SK-N-SH treated with all-trans-retinoic acid at 6 μM for 48 hours (cell line): ENCODE measurements around the gene NAV3.

Experiments used
- ATAC-seq: fragments of 200-7000 bp; cut with Tn5 transposase; 3 replicates; pipeline ENCODE4 v1.9.1; 2020; ENCODE audit warnings: mild to moderate bottlenecking, moderate library complexity
- ARNTL ChIP-seq: fragments of 450-650 bp; formaldehyde crosslinking; IDR thresholded peaks from 2 replicates; pipeline ENCODE4 v1.5.0; 2020; ENCODE audit warnings: low read depth, mild to moderate bottlenecking, moderate library complexity, borderline replicate concordance
- BACH2 ChIP-seq: fragments of 250-450 bp; sonication (Bioruptor Pico); IDR thresholded peaks from 2 replicates; pipeline ENCODE4 v1.9.0; 2021; ENCODE audit warnings: mild to moderate bottlenecking, borderline replicate concordance
- CSDC2 ChIP-seq: fragments of 250-450 bp; sonication (Bioruptor Pico); IDR thresholded peaks from 2 replicates; pipeline ENCODE4 v1.5.0; 2020; ENCODE audit warnings: mild to moderate bottlenecking, moderate library complexity
- ESRRG ChIP-seq: fragments of 250-450 bp; sonication (Bioruptor Pico); IDR thresholded peaks from 2 replicates; pipeline ENCODE4 v1.6.1; 2021; ENCODE audit warnings: mild to moderate bottlenecking
- GLIS3 ChIP-seq: fragments of 250-450 bp; sonication (Bioruptor Pico); IDR thresholded peaks from 2 replicates; pipeline ENCODE4 v1.5.0; 2020; ENCODE audit warnings: mild to moderate bottlenecking, moderate library complexity
- ISL1 ChIP-seq: fragments of 250-450 bp; sonication (Bioruptor Pico); IDR thresholded peaks from 2 replicates; pipeline ENCODE4 v2.1.2; 2022; ENCODE audit warnings: mild to moderate bottlenecking, moderate library complexity
- OSR1 ChIP-seq: fragments of 250-450 bp; sonication (Bioruptor Pico); IDR thresholded peaks from 2 replicates; pipeline ENCODE4 v1.8.0; 2022; ENCODE audit warnings: moderate library complexity, mild to moderate bottlenecking, inconsistent platforms
- RARB ChIP-seq: fragments of 250-450 bp; sonication (Bioruptor Pico); IDR thresholded peaks from 2 replicates; pipeline ENCODE4 v1.8.0; 2021; ENCODE audit warnings: mild to moderate bottlenecking, moderate library complexity
- SNAI2 ChIP-seq: fragments of 250-450 bp; sonication (Bioruptor Pico); IDR thresholded peaks from 2 replicates; pipeline ENCODE4 v1.5.0; 2020; ENCODE audit warnings: mild to moderate bottlenecking, moderate library complexity
- TCF4 ChIP-seq: fragments of 250-450 bp; sonication (Bioruptor Pico); IDR thresholded peaks from 2 replicates; pipeline ENCODE4 v1.8.0; 2021; ENCODE audit warnings: mild to moderate bottlenecking, moderate library complexity, borderline replicate concordance
- TOX ChIP-seq: fragments of 250-450 bp; sonication (Bioruptor Pico); IDR thresholded peaks from 2 replicates; pipeline ENCODE4 v1.8.0; 2021; ENCODE audit warnings: mild to moderate bottlenecking, moderate library complexity, borderline replicate concordance
- ZC3H10 ChIP-seq: fragments of 250-450 bp; sonication (Bioruptor Pico); IDR thresholded peaks from 2 replicates; pipeline ENCODE4 v1.5.1; 2021; ENCODE audit warnings: mild to moderate bottlenecking, moderate library complexity
- ZFP3 ChIP-seq: fragments of 250-450 bp; sonication (Bioruptor Pico); IDR thresholded peaks from 2 replicates; pipeline ENCODE4 v1.5.0; 2020; ENCODE audit warnings: mild to moderate bottlenecking, moderate library complexity
- ZFP30 ChIP-seq: fragments of 450-650 bp; formaldehyde crosslinking; IDR thresholded peaks from 2 replicates; pipeline ENCODE4 v1.5.0; 2022; ENCODE audit warnings: mild to moderate bottlenecking, moderate library complexity
- ZNF565 ChIP-seq: fragments of 450-650 bp; formaldehyde crosslinking; conservative IDR thresholded peaks from 2 replicates; pipeline ENCODE4 v1.5.0; 2020; ENCODE audit warnings: low read depth, mild to moderate bottlenecking, moderate library complexity
- ZNF70 ChIP-seq: fragments of 450-650 bp; formaldehyde crosslinking; IDR thresholded peaks from 2 replicates; pipeline ENCODE4 v1.5.0; 2020; ENCODE audit warnings: mild to moderate bottlenecking, moderate library complexity
- ZNF8 ChIP-seq: fragments of 450-650 bp; formaldehyde crosslinking; IDR thresholded peaks from 2 replicates; pipeline ENCODE4 v1.5.0; 2020; ENCODE audit warnings: mild to moderate bottlenecking, moderate library complexity
- TF ChIP-seq, protein P1 (sequence below): fragments of 250-450 bp; sonication (Bioruptor Pico); IDR thresholded peaks from 2 replicates; pipeline ENCODE4 v1.8.0; 2020; ENCODE audit warnings: mild to moderate bottlenecking, moderate library complexity, borderline replicate concordance
- TF ChIP-seq, protein P2 (sequence below): fragments of 250-450 bp; sonication (Bioruptor Pico); IDR thresholded peaks from 2 replicates; pipeline ENCODE4 v1.5.1; 2021; ENCODE audit warnings: mild to moderate bottlenecking, moderate library complexity
- TF ChIP-seq, protein P3 (sequence below): fragments of 250-450 bp; sonication (Bioruptor Pico); IDR thresholded peaks from 2 replicates; pipeline ENCODE4 v1.5.0; 2020; ENCODE audit warnings: mild to moderate bottlenecking, moderate library complexity
- TF ChIP-seq, protein P4 (sequence below): fragments of 250-450 bp; sonication (Bioruptor Pico); IDR thresholded peaks from 2 replicates; pipeline ENCODE4 v1.5.1; 2020; ENCODE audit warnings: low read depth, mild to moderate bottlenecking, moderate library complexity
- TF ChIP-seq, protein P5 (sequence below): fragments of 250-450 bp; sonication (Bioruptor Pico); IDR thresholded peaks from 2 replicates; pipeline ENCODE4 v1.8.0; 2021; ENCODE audit warnings: low read depth, mild to moderate bottlenecking, moderate library complexity, borderline replicate concordance

NAV3 gene

DNA sequence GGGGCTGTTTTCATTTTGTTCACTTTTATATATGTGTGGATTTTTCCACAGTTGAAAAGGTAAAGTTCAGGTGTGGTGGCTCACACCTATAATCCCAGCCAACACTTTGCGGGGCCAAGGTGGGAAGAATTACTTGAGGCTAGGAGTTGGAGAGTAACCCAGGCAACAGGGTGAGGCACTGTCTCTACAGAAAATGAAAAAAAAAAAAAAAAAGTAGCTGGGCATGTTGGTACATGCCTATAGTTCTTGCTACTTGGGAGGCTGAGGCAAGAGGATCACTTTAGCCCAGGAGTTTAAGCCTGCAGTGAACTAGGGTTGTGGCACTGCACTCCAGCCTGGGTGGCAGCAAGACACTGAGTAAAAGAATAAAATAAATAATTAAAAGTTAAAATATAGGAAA, 326.5 kb downstream of the NAV3 start:
- no peak for TF ChIP-seq ARNTL (CRISPR knock-in tag)
- no peak for TF ChIP-seq OSR1 (CRISPR knock-in tag)
- no peak for TF ChIP-seq BACH2 (CRISPR knock-in tag)
- TF ChIP-seq ZFP30 (CRISPR knock-in tag), result no peak
- no peak for TF ChIP-seq ZNF565 (CRISPR knock-in tag)
- TF ChIP-seq CSDC2 (CRISPR knock-in tag), result no peak
- no peak for TF ChIP-seq ISL1 (CRISPR knock-in tag)
- no peak for TF ChIP-seq TCF4 (CRISPR knock-in tag)
- no peak for TF ChIP-seq TOX (CRISPR knock-in tag)
- TF ChIP-seq, protein P1, sequence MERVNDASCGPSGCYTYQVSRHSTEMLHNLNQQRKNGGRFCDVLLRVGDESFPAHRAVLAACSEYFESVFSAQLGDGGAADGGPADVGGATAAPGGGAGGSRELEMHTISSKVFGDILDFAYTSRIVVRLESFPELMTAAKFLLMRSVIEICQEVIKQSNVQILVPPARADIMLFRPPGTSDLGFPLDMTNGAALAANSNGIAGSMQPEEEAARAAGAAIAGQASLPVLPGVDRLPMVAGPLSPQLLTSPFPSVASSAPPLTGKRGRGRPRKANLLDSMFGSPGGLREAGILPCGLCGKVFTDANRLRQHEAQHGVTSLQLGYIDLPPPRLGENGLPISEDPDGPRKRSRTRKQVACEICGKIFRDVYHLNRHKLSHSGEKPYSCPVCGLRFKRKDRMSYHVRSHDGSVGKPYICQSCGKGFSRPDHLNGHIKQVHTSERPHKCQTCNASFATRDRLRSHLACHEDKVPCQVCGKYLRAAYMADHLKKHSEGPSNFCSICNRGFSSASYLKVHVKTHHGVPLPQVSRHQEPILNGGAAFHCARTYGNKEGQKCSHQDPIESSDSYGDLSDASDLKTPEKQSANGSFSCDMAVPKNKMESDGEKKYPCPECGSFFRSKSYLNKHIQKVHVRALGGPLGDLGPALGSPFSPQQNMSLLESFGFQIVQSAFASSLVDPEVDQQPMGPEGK (CRISPR knock-in tag), result no peak
- TF ChIP-seq ZFP3 (CRISPR knock-in tag), result no peak
- TF ChIP-seq ESRRG (CRISPR knock-in tag), result no peak
- TF ChIP-seq, protein P2, sequence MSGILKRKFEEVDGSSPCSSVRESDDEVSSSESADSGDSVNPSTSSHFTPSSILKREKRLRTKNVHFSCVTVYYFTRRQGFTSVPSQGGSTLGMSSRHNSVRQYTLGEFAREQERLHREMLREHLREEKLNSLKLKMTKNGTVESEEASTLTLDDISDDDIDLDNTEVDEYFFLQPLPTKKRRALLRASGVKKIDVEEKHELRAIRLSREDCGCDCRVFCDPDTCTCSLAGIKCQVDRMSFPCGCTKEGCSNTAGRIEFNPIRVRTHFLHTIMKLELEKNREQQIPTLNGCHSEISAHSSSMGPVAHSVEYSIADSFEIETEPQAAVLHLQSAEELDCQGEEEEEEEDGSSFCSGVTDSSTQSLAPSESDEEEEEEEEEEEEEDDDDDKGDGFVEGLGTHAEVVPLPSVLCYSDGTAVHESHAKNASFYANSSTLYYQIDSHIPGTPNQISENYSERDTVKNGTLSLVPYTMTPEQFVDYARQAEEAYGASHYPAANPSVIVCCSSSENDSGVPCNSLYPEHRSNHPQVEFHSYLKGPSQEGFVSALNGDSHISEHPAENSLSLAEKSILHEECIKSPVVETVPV (CRISPR knock-in tag), result no peak
- no peak for TF ChIP-seq ZC3H10
- TF ChIP-seq, protein P3, sequence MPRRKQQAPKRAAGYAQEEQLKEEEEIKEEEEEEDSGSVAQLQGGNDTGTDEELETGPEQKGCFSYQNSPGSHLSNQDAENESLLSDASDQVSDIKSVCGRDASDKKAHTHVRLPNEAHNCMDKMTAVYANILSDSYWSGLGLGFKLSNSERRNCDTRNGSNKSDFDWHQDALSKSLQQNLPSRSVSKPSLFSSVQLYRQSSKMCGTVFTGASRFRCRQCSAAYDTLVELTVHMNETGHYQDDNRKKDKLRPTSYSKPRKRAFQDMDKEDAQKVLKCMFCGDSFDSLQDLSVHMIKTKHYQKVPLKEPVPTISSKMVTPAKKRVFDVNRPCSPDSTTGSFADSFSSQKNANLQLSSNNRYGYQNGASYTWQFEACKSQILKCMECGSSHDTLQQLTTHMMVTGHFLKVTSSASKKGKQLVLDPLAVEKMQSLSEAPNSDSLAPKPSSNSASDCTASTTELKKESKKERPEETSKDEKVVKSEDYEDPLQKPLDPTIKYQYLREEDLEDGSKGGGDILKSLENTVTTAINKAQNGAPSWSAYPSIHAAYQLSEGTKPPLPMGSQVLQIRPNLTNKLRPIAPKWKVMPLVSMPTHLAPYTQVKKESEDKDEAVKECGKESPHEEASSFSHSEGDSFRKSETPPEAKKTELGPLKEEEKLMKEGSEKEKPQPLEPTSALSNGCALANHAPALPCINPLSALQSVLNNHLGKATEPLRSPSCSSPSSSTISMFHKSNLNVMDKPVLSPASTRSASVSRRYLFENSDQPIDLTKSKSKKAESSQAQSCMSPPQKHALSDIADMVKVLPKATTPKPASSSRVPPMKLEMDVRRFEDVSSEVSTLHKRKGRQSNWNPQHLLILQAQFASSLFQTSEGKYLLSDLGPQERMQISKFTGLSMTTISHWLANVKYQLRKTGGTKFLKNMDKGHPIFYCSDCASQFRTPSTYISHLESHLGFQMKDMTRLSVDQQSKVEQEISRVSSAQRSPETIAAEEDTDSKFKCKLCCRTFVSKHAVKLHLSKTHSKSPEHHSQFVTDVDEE (CRISPR knock-in tag), result no peak
- TF ChIP-seq, protein P4, sequence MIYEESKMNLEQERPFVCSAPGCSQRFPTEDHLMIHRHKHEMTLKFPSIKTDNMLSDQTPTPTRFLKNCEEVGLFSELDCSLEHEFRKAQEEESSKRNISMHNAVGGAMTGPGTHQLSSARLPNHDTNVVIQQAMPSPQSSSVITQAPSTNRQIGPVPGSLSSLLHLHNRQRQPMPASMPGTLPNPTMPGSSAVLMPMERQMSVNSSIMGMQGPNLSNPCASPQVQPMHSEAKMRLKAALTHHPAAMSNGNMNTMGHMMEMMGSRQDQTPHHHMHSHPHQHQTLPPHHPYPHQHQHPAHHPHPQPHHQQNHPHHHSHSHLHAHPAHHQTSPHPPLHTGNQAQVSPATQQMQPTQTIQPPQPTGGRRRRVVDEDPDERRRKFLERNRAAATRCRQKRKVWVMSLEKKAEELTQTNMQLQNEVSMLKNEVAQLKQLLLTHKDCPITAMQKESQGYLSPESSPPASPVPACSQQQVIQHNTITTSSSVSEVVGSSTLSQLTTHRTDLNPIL (CRISPR knock-in tag), result no peak
- TF ChIP-seq, all 23 proteins: peak for 0
- ATAC-seq, result no peak

DNA sequence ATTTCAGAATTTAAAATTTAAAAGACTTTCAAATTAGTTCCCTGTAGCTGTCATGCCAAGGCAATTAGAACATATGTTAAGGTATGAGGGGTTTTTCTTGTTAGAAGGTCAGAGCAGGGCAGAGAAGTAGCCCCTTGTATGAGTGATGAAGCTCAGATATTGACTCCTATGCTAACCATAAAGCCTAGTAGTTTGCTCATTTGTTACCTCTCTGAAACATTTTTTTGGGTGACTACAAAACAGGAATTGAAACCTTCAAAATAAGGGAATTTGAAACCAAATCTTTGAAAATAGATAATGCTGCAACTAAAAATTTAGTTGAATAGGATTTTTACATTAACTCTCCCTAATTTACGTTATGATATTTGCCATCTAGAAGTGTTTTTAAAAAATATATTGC, 333.5 kb downstream of the NAV3 start:
- TF ChIP-seq ESRRG (CRISPR knock-in tag), result no peak
- no peak for TF ChIP-seq ZNF70 (CRISPR knock-in tag)
- TF ChIP-seq TCF4 (CRISPR knock-in tag), result no peak
- ATAC-seq, result no peak

DNA sequence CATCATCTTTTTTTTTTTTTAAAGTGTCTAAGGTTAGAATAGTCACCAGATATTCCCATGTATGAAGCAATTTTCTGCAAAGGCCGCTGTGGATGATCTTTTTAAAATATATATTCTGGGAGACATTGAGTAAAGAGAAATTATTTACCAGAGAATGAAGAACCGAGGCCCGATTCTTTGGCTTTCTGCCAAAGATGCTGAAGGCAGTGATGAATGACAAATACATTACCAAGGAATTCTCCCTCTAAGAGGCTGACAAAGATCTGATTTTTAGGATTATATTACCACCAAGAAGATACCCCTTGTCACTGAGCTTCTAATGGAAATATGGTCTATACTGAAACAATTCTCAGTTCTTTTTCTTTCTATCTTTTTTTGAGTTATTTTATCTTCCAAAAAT, 336.8 kb downstream of the NAV3 start:
- no peak; the same call in 2 of the 3 replicates for ATAC-seq
- TF ChIP-seq ZFP3 (CRISPR knock-in tag), result no peak
- peak; percentile 67 for TF ChIP-seq ISL1 (CRISPR knock-in tag)
- TF ChIP-seq ZNF70 (CRISPR knock-in tag), result no peak
- TF ChIP-seq, all 23 proteins: peak for 1

DNA sequence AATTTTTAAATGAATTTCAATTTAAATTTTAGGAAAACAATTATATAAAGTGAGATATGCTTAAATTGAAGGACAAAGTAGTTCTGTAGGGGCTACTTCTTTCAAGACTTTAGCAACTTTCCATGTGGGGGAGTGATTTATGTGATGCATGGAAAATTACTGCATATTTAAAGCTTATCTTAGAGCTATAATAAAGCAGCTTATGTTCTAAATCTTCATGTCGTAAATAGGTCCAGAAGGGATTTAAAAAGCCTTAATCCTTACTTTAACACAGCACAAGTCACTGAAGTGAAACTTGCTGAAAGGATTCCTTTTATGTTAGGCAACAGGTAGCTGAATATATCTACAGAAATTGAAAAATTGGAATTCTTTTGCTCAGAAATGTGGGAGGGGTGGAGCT, 340.4 kb downstream of the NAV3 start:
- no peak for ATAC-seq
- TF ChIP-seq ESRRG (CRISPR knock-in tag) (no peak), ZFP30 (CRISPR knock-in tag) (no peak), OSR1 (CRISPR knock-in tag) (no peak), ZNF70 (CRISPR knock-in tag) (no peak), ZNF565 (CRISPR knock-in tag) (no peak), TOX (CRISPR knock-in tag) (no peak), GLIS3 (no peak), ISL1 (CRISPR knock-in tag) (no peak), RARB (CRISPR knock-in tag) (no peak), ZNF8 (CRISPR knock-in tag) (no peak), ZFP3 (CRISPR knock-in tag) (no peak), CSDC2 (CRISPR knock-in tag) (no peak), BACH2 (CRISPR knock-in tag) (no peak), SNAI2 (no peak)
- TF ChIP-seq, protein P3 (CRISPR knock-in tag), result no peak
- TF ChIP-seq, protein P5, sequence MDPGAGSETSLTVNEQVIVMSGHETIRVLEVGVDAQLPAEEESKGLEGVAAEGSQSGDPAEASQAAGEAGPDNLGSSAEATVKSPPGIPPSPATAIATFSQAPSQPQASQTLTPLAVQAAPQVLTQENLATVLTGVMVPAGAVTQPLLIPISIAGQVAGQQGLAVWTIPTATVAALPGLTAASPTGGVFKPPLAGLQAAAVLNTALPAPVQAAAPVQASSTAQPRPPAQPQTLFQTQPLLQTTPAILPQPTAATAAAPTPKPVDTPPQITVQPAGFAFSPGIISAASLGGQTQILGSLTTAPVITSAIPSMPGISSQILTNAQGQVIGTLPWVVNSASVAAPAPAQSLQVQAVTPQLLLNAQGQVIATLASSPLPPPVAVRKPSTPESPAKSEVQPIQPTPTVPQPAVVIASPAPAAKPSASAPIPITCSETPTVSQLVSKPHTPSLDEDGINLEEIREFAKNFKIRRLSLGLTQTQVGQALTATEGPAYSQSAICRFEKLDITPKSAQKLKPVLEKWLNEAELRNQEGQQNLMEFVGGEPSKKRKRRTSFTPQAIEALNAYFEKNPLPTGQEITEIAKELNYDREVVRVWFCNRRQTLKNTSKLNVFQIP, result no peak
